ENCODE data around the gene SPTBN1.

The SPTBN1 gene

GRCh38 chr2:54668711-54669110 lies 212.6 kb downstream of the SPTBN1 start:
- Histone ChIP-seq H3K4me3 (ENCODE audit: low read depth, low read length) (no peak overlapping the region), H2BK12ac (ENCODE audit: low read length) (no peak overlapping the region)

GRCh38 chr2:54669677-54670484 lies 213.8 kb downstream of the SPTBN1 start:
- Histone ChIP-seq H2BK12ac (ENCODE audit: low read length) (peak overlapping the region; percentile 93), H4K91ac (ENCODE audit: low read depth, low read length) (no peak overlapping the region), H3K27me3 (ENCODE audit: insufficient read depth, low read length) (no peaks in the 10 kb centered on the region), H3K9ac (ENCODE audit: low read length) (no peak overlapping the region), H4K12ac (ENCODE audit: low read depth, low read length) (no peak overlapping the region), H3K4me3 (ENCODE audit: low read depth, low read length) (no peak overlapping the region), H4K8ac (ENCODE audit: low read depth, low read length) (no peak overlapping the region), H3K9me3 (ENCODE audit: insufficient read depth, low read depth, low read length) (no peaks in the 10 kb centered on the region), H3K4ac (ENCODE audit: low read depth, low read length) (peak overlapping the region; percentile 6), H3K36me3 (ENCODE audit: control insufficient read depth in 1 of 2, insufficient read depth in 2 of 2, low read length in 2 of 2) (peaks cover 22 to 36% of the 10 kb centered on the region in 2 experiments), H2AFZ (ENCODE audit: insufficient read depth, low read length, poor library complexity) (no peak overlapping the region), H3K27ac (ENCODE audit: low read depth, low read length) (peak overlapping the region; percentile 67), H3K4me1 (ENCODE audit: control insufficient read depth in 1 of 2, insufficient read depth in 2 of 2, low read length in 2 of 2) (peaks cover 12 to 21% of the 10 kb centered on the region in 2 experiments), H3K18ac (ENCODE audit: low read length) (peak overlapping the region; percentile 58), H2BK5ac (ENCODE audit: low read depth, low read length, poor library complexity) (no peak overlapping the region), H3K4me2 (ENCODE audit: low read length) (no peak overlapping the region), H3K79me2 (ENCODE audit: control insufficient read depth, insufficient read depth, low read length, poor library complexity) (peaks cover 3% of the 10 kb centered on the region), H3K79me1 (ENCODE audit: low read length) (peaks cover 8% of the 10 kb centered on the region), H2AK5ac (ENCODE audit: low read length) (no peak overlapping the region), H3K23ac (ENCODE audit: low read length) (no peak overlapping the region), H2BK120ac (ENCODE audit: insufficient read depth, low read length, poor library complexity) (no peak overlapping the region), H3K14ac (ENCODE audit: low read length) (no peak overlapping the region)
- WGBS (ENCODE audit: extremely low coverage, insufficient coverage, insufficient read length): no CpG with 5 or more reads among the region's 7 CpGs
- peak; percentile 83 to 99 for DNase-seq

More at GRCh38 chr2:54668711-54669110, 212.6 kb downstream of the SPTBN1 start:
- Histone ChIP-seq H3K79me2 (ENCODE audit: control insufficient read depth, insufficient read depth, low read length, poor library complexity) (peaks cover 3% of the 10 kb centered on the region), H4K8ac (ENCODE audit: low read depth, low read length) (no peak overlapping the region), H3K18ac (ENCODE audit: low read length) (no peak overlapping the region), H3K4ac (ENCODE audit: low read depth, low read length) (no peak overlapping the region), H2AFZ (ENCODE audit: insufficient read depth, low read length, poor library complexity) (no peak overlapping the region), H3K4me1 (ENCODE audit: control insufficient read depth in 1 of 2, insufficient read depth in 2 of 2, low read length in 2 of 2) (peaks cover 8 to 15% of the 10 kb centered on the region in 2 experiments), H2AK5ac (ENCODE audit: low read length) (no peak overlapping the region), H3K27ac (ENCODE audit: low read depth, low read length) (no peak overlapping the region), H3K36me3 (ENCODE audit: control insufficient read depth in 1 of 2, insufficient read depth in 2 of 2, low read length in 2 of 2) (peaks cover 24 to 45% of the 10 kb centered on the region in 2 experiments), H3K79me1 (ENCODE audit: low read length) (peaks cover 8% of the 10 kb centered on the region), H3K9me3 (ENCODE audit: insufficient read depth, low read depth, low read length) (no peaks in the 10 kb centered on the region), H3K27me3 (ENCODE audit: insufficient read depth, low read length) (no peaks in the 10 kb centered on the region), H3K9ac (ENCODE audit: low read length) (no peak overlapping the region), H3K14ac (ENCODE audit: low read length) (no peak overlapping the region), H4K12ac (ENCODE audit: low read depth, low read length) (no peak overlapping the region), H2BK5ac (ENCODE audit: low read depth, low read length, poor library complexity) (no peak overlapping the region), H4K91ac (ENCODE audit: low read depth, low read length) (no peak overlapping the region), H3K4me2 (ENCODE audit: low read length) (no peak overlapping the region), H2BK120ac (ENCODE audit: insufficient read depth, low read length, poor library complexity) (no peak overlapping the region), H3K23ac (ENCODE audit: low read length) (no peak overlapping the region)
- DNase-seq: no peak
- no CpG with 5 or more reads among the region's 5 CpGs for WGBS (ENCODE audit: extremely low coverage, insufficient coverage, insufficient read length)

- H3K4me1 ChIP-seq (ENCODE audit: control insufficient read depth in 1 of 2, insufficient read depth in 2 of 2, low read length in 2 of 2): peaks cover 12 to 21% of the 10 kb centered on the region in 2 experiments
- H4K12ac ChIP-seq (ENCODE audit: low read depth, low read length): no peak overlapping the region
- peaks cover 3% of the 10 kb centered on the region for H3K79me2 ChIP-seq (ENCODE audit: control insufficient read depth, insufficient read depth, low read length, poor library complexity)
- peak overlapping the region; percentile 6 for H3K4ac ChIP-seq (ENCODE audit: low read depth, low read length)
- H3K9me3 ChIP-seq (ENCODE audit: insufficient read depth, low read depth, low read length): no peaks in the 10 kb centered on the region
- no peak overlapping the region for H4K91ac ChIP-seq (ENCODE audit: low read depth, low read length)
- H2BK5ac ChIP-seq (ENCODE audit: low read depth, low read length, poor library complexity): no peak overlapping the region
- peaks cover 22 to 31% of the 10 kb centered on the region in 2 experiments for H3K36me3 ChIP-seq (ENCODE audit: control insufficient read depth in 1 of 2, insufficient read depth in 2 of 2, low read length in 2 of 2)
- peak overlapping the region; percentile 93 for H2BK12ac ChIP-seq (ENCODE audit: low read length)
- H3K18ac ChIP-seq (ENCODE audit: low read length): peak overlapping the region; percentile 58
- no peaks in the 10 kb centered on the region for H3K27me3 ChIP-seq (ENCODE audit: insufficient read depth, low read length)
- no peak overlapping the region for H3K4me2 ChIP-seq (ENCODE audit: low read length)
- H2AK5ac ChIP-seq (ENCODE audit: low read length): no peak overlapping the region
- no peak overlapping the region for H3K23ac ChIP-seq (ENCODE audit: low read length)
- no peak overlapping the region for H3K9ac ChIP-seq (ENCODE audit: low read length)
- no peak overlapping the region for H4K8ac ChIP-seq (ENCODE audit: low read depth, low read length)
- no CpG with 5 or more reads among the region's 9 CpGs for WGBS (ENCODE audit: extremely low coverage, insufficient coverage, insufficient read length)
- no peak overlapping the region for H2BK120ac ChIP-seq (ENCODE audit: insufficient read depth, low read length, poor library complexity)
- H3K4me3 ChIP-seq (ENCODE audit: low read depth, low read length): no peak overlapping the region
- peaks cover 8% of the 10 kb centered on the region for H3K79me1 ChIP-seq (ENCODE audit: low read length)
- no peak overlapping the region for H3K14ac ChIP-seq (ENCODE audit: low read length)
- DNase-seq: no peak
- H3K27ac ChIP-seq (ENCODE audit: low read depth, low read length): no peak overlapping the region
- H2AFZ ChIP-seq (ENCODE audit: insufficient read depth, low read length, poor library complexity): no peak overlapping the region
These were observed 214.4 kb downstream of the SPTBN1 start for GRCh38 chr2:54670485-54671009.

GRCh38 chr2:54671010-54671409 lies 214.9 kb downstream of the SPTBN1 start:
- Histone ChIP-seq H3K4ac (ENCODE audit: low read depth, low read length) (no peak overlapping the region), H3K9me3 (ENCODE audit: insufficient read depth, low read depth, low read length) (no peaks in the 10 kb centered on the region), H4K12ac (ENCODE audit: low read depth, low read length) (no peak overlapping the region), H3K9ac (ENCODE audit: low read length) (no peak overlapping the region), H2AFZ (ENCODE audit: insufficient read depth, low read length, poor library complexity) (no peak overlapping the region), H3K27me3 (ENCODE audit: insufficient read depth, low read length) (no peaks in the 10 kb centered on the region), H2BK120ac (ENCODE audit: insufficient read depth, low read length, poor library complexity) (no peak overlapping the region), H3K79me1 (ENCODE audit: low read length) (peaks cover 8% of the 10 kb centered on the region), H3K36me3 (ENCODE audit: control insufficient read depth in 1 of 2, insufficient read depth in 2 of 2, low read length in 2 of 2) (peaks cover 20 to 27% of the 10 kb centered on the region in 2 experiments), H3K23ac (ENCODE audit: low read length) (no peak overlapping the region), H3K18ac (ENCODE audit: low read length) (no peak overlapping the region), H2BK12ac (ENCODE audit: low read length) (no peak overlapping the region), H3K14ac (ENCODE audit: low read length) (no peak overlapping the region), H3K79me2 (ENCODE audit: control insufficient read depth, insufficient read depth, low read length, poor library complexity) (peaks cover 3% of the 10 kb centered on the region), H3K4me2 (ENCODE audit: low read length) (no peak overlapping the region), H3K4me3 (ENCODE audit: low read depth, low read length) (no peak overlapping the region), H2AK5ac (ENCODE audit: low read length) (no peak overlapping the region), H3K27ac (ENCODE audit: low read depth, low read length) (no peak overlapping the region), H3K4me1 (ENCODE audit: control insufficient read depth in 1 of 2, insufficient read depth in 2 of 2, low read length in 2 of 2) (peaks cover 12 to 26% of the 10 kb centered on the region in 2 experiments), H4K8ac (ENCODE audit: low read depth, low read length) (no peak overlapping the region), H2BK5ac (ENCODE audit: low read depth, low read length, poor library complexity) (no peak overlapping the region), H4K91ac (ENCODE audit: low read depth, low read length) (no peak overlapping the region)
- no CpG with 5 or more reads among the region's 3 CpGs for WGBS (ENCODE audit: extremely low coverage, insufficient coverage, insufficient read length)
- no peak for DNase-seq
